Measurements from ENCODE around the gene CD40. TPM values are rescaled to one million over a fixed set of nuclear protein-coding genes. Genes with fewer than 3 reads are reported as not detected.

The CD40 gene
- total RNA-seq, 6 experiments from 2014 or later, result 0.34 to 3.6 (median 0.62) TPM

GRCh38 chr20:46152824-46153586 lies 34.9 kb downstream of the CD40 start:
- Mint-ChIP-seq H3K4me1 (ENCODE audit: low read depth) (no peaks in the 10 kb centered on the region), H3K9me3 (no peaks in the 10 kb centered on the region), H3K27me3 (ENCODE audit: insufficient read depth) (peaks cover 4% of the 10 kb centered on the region), H3K27ac (no peak overlapping the region), H3K36me3 (ENCODE audit: low read depth) (no peaks in the 10 kb centered on the region), H3K4me3 (no peak overlapping the region)
- no peak for TF ChIP-seq CTCF (IDR thresholded peaks at IDR 0.05)
- no peak for DNase-seq

- Mint-ChIP-seq H3K4me1 (ENCODE audit: low read depth) (no peaks in the 10 kb centered on the region), H3K27ac (no peak overlapping the region), H3K27me3 (ENCODE audit: insufficient read depth) (peaks cover 10% of the 10 kb centered on the region), H3K36me3 (ENCODE audit: low read depth) (no peaks in the 10 kb centered on the region), H3K9me3 (no peaks in the 10 kb centered on the region), H3K4me3 (no peak overlapping the region)
- no peak for DNase-seq
- TF ChIP-seq CTCF (IDR thresholded peaks at IDR 0.05), result no peak
Observed at GRCh38 chr20:46154305-46154704, 36.2 kb downstream of the CD40 start.

- Mint-ChIP-seq H3K36me3 (ENCODE audit: low read depth) (no peaks in the 10 kb centered on the region), H3K27ac (no peak overlapping the region), H3K4me3 (no peak overlapping the region), H3K27me3 (ENCODE audit: insufficient read depth) (peaks cover 15% of the 10 kb centered on the region), H3K4me1 (ENCODE audit: low read depth) (no peaks in the 10 kb centered on the region), H3K9me3 (no peaks in the 10 kb centered on the region)
- TF ChIP-seq CTCF (IDR thresholded peaks at IDR 0.05), result no peak
- no peak for DNase-seq
Observed at GRCh38 chr20:46154796-46155195, 36.7 kb downstream of the CD40 start.

- Mint-ChIP-seq H3K27me3 (ENCODE audit: insufficient read depth) (peaks cover 20% of the 10 kb centered on the region), H3K36me3 (ENCODE audit: low read depth) (no peaks in the 10 kb centered on the region)
- TF ChIP-seq CTCF (IDR thresholded peaks at IDR 0.05), result no peak
Observed at GRCh38 chr20:46156065-46156464, 38.0 kb downstream of the CD40 start.

GRCh38 chr20:46157076-46157592 lies 39.0 kb downstream of the CD40 start:
- H3K4me1 Mint-ChIP-seq (ENCODE audit: low read depth), result no peaks in the 10 kb centered on the region
- H3K27ac Mint-ChIP-seq, result no peak overlapping the region
- TF ChIP-seq CTCF (IDR thresholded peaks at IDR 0.05), result no peak
- no peaks in the 10 kb centered on the region for H3K36me3 Mint-ChIP-seq (ENCODE audit: low read depth)
- DNase-seq, result no peak
- H3K9me3 Mint-ChIP-seq, result no peaks in the 10 kb centered on the region
- H3K27me3 Mint-ChIP-seq (ENCODE audit: insufficient read depth), result peaks cover 22% of the 10 kb centered on the region
- no peak overlapping the region for H3K4me3 Mint-ChIP-seq

More at GRCh38 chr20:46156065-46156464, 38.0 kb downstream of the CD40 start:
- Mint-ChIP-seq H3K4me1 (ENCODE audit: low read depth) (no peaks in the 10 kb centered on the region), H3K9me3 (no peaks in the 10 kb centered on the region), H3K4me3 (no peak overlapping the region), H3K27ac (no peak overlapping the region)
- no peak for DNase-seq

Measured in HFFc6 (cell line).